Tibial artery (tissue), 4 donors: ENCODE measurements around the gene MED16.
"Not testable (repeated sequence)": the region's sequence is repeated elsewhere in the genome, so short reads cannot be mapped to it uniquely, and the experiment has no call there.

Source experiments
- DNase-seq, 2 donors: peaks; one replicate each; pipeline ENCODE4 v3.0.0-alpha.2; 2019
- H3K27ac ChIP-seq, 2 donors: fragments of 200-600 bp; sonication (generic) in 1 of 2; 1 replicate in 1 of 2; 2 replicates in 1 of 2; pipeline ENCODE4 v1.5.1; 2018 to 2019; ENCODE audit warnings: mild to moderate bottlenecking in 1 of 2
- H3K27me3 ChIP-seq, 2 donors: fragments of 200-600 bp; sonication (generic) in 1 of 2; one replicate each; pipeline versions ENCODE4 v1.5.1 to v1.6.0; 2016 to 2019
- H3K36me3 ChIP-seq, 3 donors: fragments of 200-600 bp; sonication (generic) in 2 of 3; one replicate each; pipeline ENCODE4 v1.5.1; 2016 to 2019; ENCODE audit warnings: mild to moderate bottlenecking in 2 of 3
- H3K4me1 ChIP-seq, 4 donors: fragments of 200-600 bp; sonication (generic) in 2 of 4; 1 replicate in 3 of 4; 2 replicates in 1 of 4; pipeline ENCODE4 v1.5.1; 2016 to 2019
- H3K4me3 ChIP-seq, 2 donors: fragments of 200-600 bp; sonication (generic) in 1 of 2; 1 replicate in 1 of 2; 2 replicates in 1 of 2; pipeline ENCODE4 v1.5.1; 2018 to 2019; ENCODE audit warnings: mild to moderate bottlenecking in 2 of 2
- H3K9me3 ChIP-seq, 3 donors: fragments of 200-600 bp; sonication (generic) in 1 of 3; one replicate each; pipeline ENCODE4 v1.5.1; 2016 to 2019
- intact Hi-C: fragments of 100-400 bp; cut with DNase I; formaldehyde crosslinking; loops from one replicate; pipeline ENCODE4 v1.15.0; 2023; ENCODE audit warnings: low total_unique reads
- TF ChIP-seq, protein P1 (sequence below), 2 experiments: fragments of 200-600 bp in 1 of 2; fragments of 450-650 bp in 1 of 2; IDR thresholded peaks; one replicate each; pipeline ENCODE4 v1.5.1; 2017 to 2019; ENCODE audit warnings: antibody characterized with exemption in 2 of 2, mild to moderate bottlenecking in 1 of 2, moderate library complexity in 1 of 2

The MED16 gene

DNA sequence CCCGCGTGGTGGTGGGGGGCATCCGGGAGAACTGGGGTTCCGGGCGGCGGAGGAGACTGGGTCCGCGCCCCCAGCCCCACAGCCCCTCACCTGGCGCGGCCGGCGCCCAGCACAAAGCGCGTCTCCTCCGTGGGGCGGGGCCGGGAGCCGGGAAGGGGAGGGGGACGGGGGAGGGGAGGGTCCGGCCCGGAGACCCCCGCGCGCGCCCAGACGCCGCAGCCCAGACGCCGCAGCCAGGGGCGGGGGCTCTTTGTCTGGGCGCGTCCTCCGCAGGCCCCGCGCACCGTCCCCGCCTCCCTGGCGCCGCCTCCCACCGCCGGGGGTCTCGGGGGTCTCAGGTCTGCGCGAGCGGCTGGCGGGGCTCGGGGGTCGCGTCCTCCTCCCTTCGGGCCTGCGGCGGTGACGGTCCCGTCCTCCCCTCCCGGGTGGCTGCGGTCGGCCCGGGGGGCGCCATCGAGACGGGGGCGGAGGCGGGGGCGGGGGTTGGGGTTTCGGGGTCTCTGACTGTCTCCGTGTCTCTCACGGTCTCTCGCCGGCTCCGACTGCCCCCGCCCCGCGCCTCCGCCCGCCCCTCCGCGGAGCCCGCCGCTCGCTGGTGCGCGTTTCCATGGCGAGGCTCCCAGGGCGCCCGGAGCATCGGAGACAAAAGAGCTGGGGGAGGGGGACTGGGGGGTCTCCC lies 71.0 kb downstream of the MED16 start, which contains the start of gene PLPPR3:
Gene PLPPR3, minus strand, starts transcription at position 131 of the 679 bp plus-strand sequence. CDS start 396 bp downstream, outside the sequence.
- peaks cover 0 to 15% (median 14%) of the 10 kb centered on the region in 4 donors for H3K4me1 ChIP-seq
- H3K4me3 ChIP-seq = peak within 1 kb of the TSS in 1 of 2 donors; percentile 9
- H3K36me3 ChIP-seq = no peaks in the 10 kb centered on the region
- H3K27ac ChIP-seq = no peak within 1 kb of the TSS
- H3K9me3 ChIP-seq = no peaks in the 10 kb centered on the region
- intact Hi-C loops = no loop called here
- peaks cover 16 to 52% of the 10 kb centered on the region in 2 donors for H3K27me3 ChIP-seq
- TF ChIP-seq, protein P1, sequence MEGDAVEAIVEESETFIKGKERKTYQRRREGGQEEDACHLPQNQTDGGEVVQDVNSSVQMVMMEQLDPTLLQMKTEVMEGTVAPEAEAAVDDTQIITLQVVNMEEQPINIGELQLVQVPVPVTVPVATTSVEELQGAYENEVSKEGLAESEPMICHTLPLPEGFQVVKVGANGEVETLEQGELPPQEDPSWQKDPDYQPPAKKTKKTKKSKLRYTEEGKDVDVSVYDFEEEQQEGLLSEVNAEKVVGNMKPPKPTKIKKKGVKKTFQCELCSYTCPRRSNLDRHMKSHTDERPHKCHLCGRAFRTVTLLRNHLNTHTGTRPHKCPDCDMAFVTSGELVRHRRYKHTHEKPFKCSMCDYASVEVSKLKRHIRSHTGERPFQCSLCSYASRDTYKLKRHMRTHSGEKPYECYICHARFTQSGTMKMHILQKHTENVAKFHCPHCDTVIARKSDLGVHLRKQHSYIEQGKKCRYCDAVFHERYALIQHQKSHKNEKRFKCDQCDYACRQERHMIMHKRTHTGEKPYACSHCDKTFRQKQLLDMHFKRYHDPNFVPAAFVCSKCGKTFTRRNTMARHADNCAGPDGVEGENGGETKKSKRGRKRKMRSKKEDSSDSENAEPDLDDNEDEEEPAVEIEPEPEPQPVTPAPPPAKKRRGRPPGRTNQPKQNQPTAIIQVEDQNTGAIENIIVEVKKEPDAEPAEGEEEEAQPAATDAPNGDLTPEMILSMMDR (IDR thresholded peaks at IDR 0.05) = no peak
- DNase-seq = no peak

DNA sequence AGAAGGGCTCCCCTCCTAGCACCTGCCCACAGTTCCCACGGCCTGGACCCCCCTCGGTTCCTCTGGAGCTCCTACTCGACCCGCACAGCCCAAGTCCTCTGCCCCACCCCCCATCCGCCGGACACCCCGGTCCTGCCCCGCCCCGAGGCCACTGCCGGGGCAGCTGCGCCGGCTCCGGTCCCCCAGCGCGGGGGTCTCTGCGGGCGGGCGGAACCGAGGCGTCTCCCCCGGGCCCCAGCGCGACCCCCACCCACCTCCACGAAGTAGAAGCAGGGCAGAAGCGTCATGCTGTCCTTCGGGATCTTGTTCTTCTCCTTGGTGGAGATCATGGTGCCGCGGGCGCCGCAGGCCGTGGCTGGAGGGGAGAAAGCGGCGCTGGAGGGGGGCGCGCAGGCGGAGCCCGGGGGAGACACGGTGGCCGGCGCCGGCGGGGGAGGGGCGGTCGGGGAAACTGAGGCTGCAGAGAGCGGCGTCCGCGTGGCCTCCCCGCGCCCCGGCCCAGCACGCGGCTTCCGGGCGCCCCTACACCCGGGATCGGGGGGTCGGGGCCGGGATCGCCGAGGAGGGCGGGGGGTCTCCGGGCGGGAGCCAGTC lies 71.7 kb downstream of the MED16 start:
- H3K4me3 ChIP-seq = peak overlapping the region in 1 of 2 donors; percentile 9

DNA sequence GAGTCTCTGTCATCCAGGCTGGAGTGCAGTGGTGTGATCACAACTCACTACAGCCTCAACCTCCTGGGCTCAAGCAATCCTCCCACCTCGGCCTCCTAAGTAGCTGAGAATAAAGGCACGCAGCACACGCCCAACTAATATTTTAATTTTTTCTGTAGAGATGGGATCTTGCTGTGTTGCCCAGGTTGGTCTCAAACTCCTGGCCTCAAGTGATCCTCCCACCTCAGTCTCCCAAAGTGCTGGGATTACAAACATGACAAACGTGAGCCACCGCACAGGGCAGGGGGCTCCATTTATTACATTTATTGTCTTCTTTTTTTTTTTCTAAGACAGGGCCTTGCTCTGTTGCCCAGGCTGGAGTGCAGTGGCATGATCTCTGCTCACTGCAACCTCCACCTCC lies 72.8 kb downstream of the MED16 start:
- H3K4me1 ChIP-seq = peaks cover 0 to 15% (median 14%) of the 10 kb centered on the region in 4 donors
- H3K27ac ChIP-seq, intact Hi-C loops, H3K4me3 ChIP-seq, DNase-seq, H3K36me3 ChIP-seq, H3K9me3 ChIP-seq: not testable (repeated sequence)
- H3K27me3 ChIP-seq = peaks cover 16 to 43% of the 10 kb centered on the region in 2 donors

More for the DNA sequence above, 71.7 kb downstream of the MED16 start:
- H3K4me1 ChIP-seq = peaks cover 0 to 15% (median 14%) of the 10 kb centered on the region in 4 donors
- intact Hi-C loops = no loop called here
- H3K27ac ChIP-seq = no peak overlapping the region
- no peaks in the 10 kb centered on the region for H3K9me3 ChIP-seq
- no peak for DNase-seq
- TF ChIP-seq, protein P1 (IDR thresholded peaks at IDR 0.05) = no peak
- H3K36me3 ChIP-seq = no peaks in the 10 kb centered on the region
- peaks cover 16 to 52% of the 10 kb centered on the region in 2 donors for H3K27me3 ChIP-seq
